SK-N-SH (cell line): Measurements from ENCODE around the gene TRIM7. TPM values are rescaled to one million over a fixed set of nuclear protein-coding genes. Genes with fewer than 3 reads are reported as not detected.

Experiments used
- CTCF ChIA-PET: fragments of 300-600, 350-600 bp; formaldehyde crosslinking; extraction: SDS; loops from one replicate; lab custom pipeline; 2021; lab: Yijun Ruan, JAX
- POLR2A ChIA-PET: fragments of 350-600 bp; sonication (Branson Sonifier 250); formaldehyde crosslinking; extraction: SDS; loops from one replicate; lab custom pipeline; 2020; ENCODE audit warnings: antibody characterized with exemption, inconsistent platforms; lab: Yijun Ruan, JAX
- DNase-seq: peaks from one replicate; pipeline ENCODE4 v3.0.0; 2012
- H2AFZ ChIP-seq: fragments of 200-600 bp; sonication (generic); 2 replicates; pipeline ENCODE4 v1.8.1; 2016; ENCODE audit warnings: antibody characterized with exemption, mild to moderate bottlenecking, low read depth
- H3F3A ChIP-seq: fragments of 200-600 bp; sonication (generic); replicated peaks from 2 replicates; pipeline ENCODE3; 2016; ENCODE audit warnings: antibody characterized with exemption, mild to moderate bottlenecking; ENCODE audit not compliant: insufficient read depth
- H3K27ac ChIP-seq, 2 experiments: fragments of 200-500 bp in 1 of 2; fragments of 200-600 bp in 1 of 2; sonication (Bioruptor generic) in 1 of 2; sonication (generic), shearing (Covaris generic) in 1 of 2; 2 replicates each; pipeline versions ENCODE4 v1.5.1 to v1.6.1; 2014 to 2016; ENCODE audit warnings: low read depth in 2 of 2, inconsistent platforms in 1 of 2, low read length in 1 of 2, mild to moderate bottlenecking in 1 of 2, mixed read lengths in 1 of 2
- H3K27me3 ChIP-seq: fragments of 200-600 bp; sonication (generic), shearing (Covaris generic); 2 replicates; pipeline ENCODE4 v1.6.1; 2016; ENCODE audit warnings: mixed run types; ENCODE audit not compliant: insufficient read depth
- H3K36me3 ChIP-seq, 2 experiments: fragments of 200-500 bp in 1 of 2; fragments of 200-600 bp in 1 of 2; sonication (Bioruptor generic) in 1 of 2; sonication (generic) in 1 of 2; replicated peaks in 1 of 2; 2 replicates each; pipeline versions ENCODE3 to v1.5.1; 2014 to 2016; ENCODE audit warnings: low read length in 1 of 2, mild to moderate bottlenecking in 1 of 2; ENCODE audit not compliant: insufficient read depth in 2 of 2, control insufficient read depth in 1 of 2
- H3K4me1 ChIP-seq, 2 experiments: fragments of 200-500 bp in 1 of 2; fragments of 200-600 bp in 1 of 2; sonication (Bioruptor generic) in 1 of 2; sonication (generic), shearing (Covaris generic) in 1 of 2; 2 replicates each; pipeline versions ENCODE4 v1.5.1 to v1.6.1; 2014 to 2016; ENCODE audit warnings: low read depth in 1 of 2, low read length in 1 of 2, mixed run types in 1 of 2; ENCODE audit not compliant: insufficient read depth in 2 of 2, control insufficient read depth in 1 of 2
- H3K4me2 ChIP-seq: fragments of 200-600 bp; sonication (generic), shearing (Covaris generic); 2 replicates; pipeline ENCODE4 v1.6.1; 2017; ENCODE audit warnings: mixed run types
- H3K4me3 ChIP-seq, 2 experiments: fragments of 200-500 bp in 1 of 2; fragments of 200-600 bp in 1 of 2; sonication (Bioruptor generic) in 1 of 2; sonication (generic), shearing (Covaris generic) in 1 of 2; 2 replicates each; pipeline versions ENCODE4 v1.5.1 to v1.8.1; 2014 to 2016; ENCODE audit warnings: low read depth in 2 of 2, inconsistent platforms in 1 of 2, low read length in 1 of 2, mild to moderate bottlenecking in 1 of 2, mixed read lengths in 1 of 2, moderate library complexity in 1 of 2
- H3K79me2 ChIP-seq: fragments of 200-600 bp; sonication (generic); 2 replicates; pipeline ENCODE4 v1.8.1; 2017; ENCODE audit warnings: mild to moderate bottlenecking; ENCODE audit not compliant: insufficient read depth
- H3K9ac ChIP-seq: fragments of 200-600 bp; sonication (generic); 2 replicates; pipeline ENCODE4 v1.6.1; 2017; ENCODE audit warnings: mixed run types
- H3K9me2 ChIP-seq: fragments of 200-600 bp; sonication (generic); 2 replicates; pipeline ENCODE4 v1.6.1; 2017; ENCODE audit warnings: mixed run types
- H3K9me3 ChIP-seq: fragments of 200-600 bp; sonication (generic); 2 replicates; pipeline ENCODE4 v1.6.1; 2017; ENCODE audit warnings: mixed run types, mild to moderate bottlenecking, moderate library complexity
- H4K20me1 ChIP-seq: fragments of 200-600 bp; sonication (generic); 2 replicates; pipeline ENCODE4 v1.6.1; 2017; ENCODE audit warnings: mild to moderate bottlenecking, mixed run types; ENCODE audit not compliant: insufficient read depth
- CHD2 ChIP-seq: fragments of 150-350 bp; IDR thresholded peaks from 2 replicates; pipeline ENCODE4 v1.6.1; 2018; ENCODE audit warnings: low read length; ENCODE audit not compliant: partially characterized antibody
- ELF1 ChIP-seq: IDR thresholded peaks from 2 replicates; pipeline ENCODE4 v1.4.0; 2012
- EP300 ChIP-seq, 2 experiments: IDR thresholded peaks; 2 replicates each; pipeline versions ENCODE4 v1.4.0 to v1.6.1; 2012; ENCODE audit warnings: borderline replicate concordance in 1 of 2, low read depth in 1 of 2, low read length in 1 of 2
- EZH2phosphoT487 ChIP-seq: fragments of 200-600 bp; sonication (generic); IDR thresholded peaks from 2 replicates; pipeline ENCODE4 v1.6.1; 2017; ENCODE audit warnings: low read depth, mixed run types, mild to moderate bottlenecking, antibody characterized with exemption, moderate library complexity, borderline replicate concordance
- FOXJ3 ChIP-seq: sonication (generic); formaldehyde crosslinking; IDR thresholded peaks from 2 replicates; pipeline ENCODE4 v1.5.1; 2020; ENCODE audit warnings: mild to moderate bottlenecking, missing genetic modification reagents
- FOXM1 ChIP-seq: IDR thresholded peaks from 2 replicates; pipeline ENCODE4 v1.4.0; 2012; ENCODE audit warnings: low read depth, mild to moderate bottlenecking
- GABPA ChIP-seq: IDR thresholded peaks from 2 replicates; pipeline ENCODE4 v1.4.0; 2012; ENCODE audit warnings: low read depth, mild to moderate bottlenecking
- MXI1 ChIP-seq: IDR thresholded peaks from 2 replicates; pipeline ENCODE4 v1.6.1; 2012; ENCODE audit warnings: mild to moderate bottlenecking, low read depth, low read length, improper control_type of control experiment
- NFIC ChIP-seq: IDR thresholded peaks from 2 replicates; pipeline ENCODE4 v1.4.0; 2012; ENCODE audit warnings: borderline replicate concordance
- NRF1 ChIP-seq: IDR thresholded peaks from 2 replicates; pipeline ENCODE4 v1.6.1; 2012; ENCODE audit warnings: low read depth, mild to moderate bottlenecking, low read length
- POLR2AphosphoS5 ChIP-seq: IDR thresholded peaks from 2 replicates; pipeline ENCODE4 v1.6.1; 2012; ENCODE audit warnings: low read depth, low read length
- RAD21 ChIP-seq: IDR thresholded peaks from 2 replicates; pipeline ENCODE4 v1.6.1; 2012; ENCODE audit warnings: mild to moderate bottlenecking, low read length
- RXRA ChIP-seq: IDR thresholded peaks from 2 replicates; pipeline ENCODE4 v1.4.0; 2012; ENCODE audit warnings: low read depth, mild to moderate bottlenecking, borderline replicate concordance
- TCF12 ChIP-seq: IDR thresholded peaks from 2 replicates; pipeline ENCODE4 v1.4.0; 2012
- YY1 ChIP-seq: IDR thresholded peaks from 2 replicates; pipeline ENCODE4 v1.4.0; 2012; ENCODE audit warnings: low read depth, mild to moderate bottlenecking
- WGBS: methylation state at CpG from one replicate; pipeline ENCODE4 v1.1.6; 2017; ENCODE audit warnings: low lambda C conversion rate; 5-methylcytosine and 5-hydroxymethylcytosine counted together
- polyA plus RNA-seq, 3 experiments: library from polyadenylated mRNA; depleted of rRNA; stranded (reverse); fragments of >200 nt; gene quantifications; 2 replicates each; pipeline ENCODE4 v1.2.3, GENCODE V29; 2012
- TF ChIP-seq, protein P1 (sequence below): IDR thresholded peaks from 2 replicates; pipeline ENCODE4 v1.4.0; 2012; ENCODE audit warnings: low read depth
- TF ChIP-seq, protein P2 (sequence below): fragments of 200-600 bp; sonication (generic); IDR thresholded peaks from 2 replicates; pipeline ENCODE4 v1.6.1; 2017; ENCODE audit warnings: antibody characterized with exemption, mild to moderate bottlenecking, moderate library complexity
- TF ChIP-seq, protein P3 (sequence below): IDR thresholded peaks from 2 replicates; pipeline ENCODE4 v1.4.0; 2012; ENCODE audit warnings: low read depth, borderline replicate concordance
- TF ChIP-seq, protein P4 (sequence below): IDR thresholded peaks from 2 replicates; pipeline ENCODE4; 2012
- TF ChIP-seq, protein P5 (sequence below): IDR thresholded peaks from 2 replicates; pipeline ENCODE4 v1.4.0; 2012; ENCODE audit warnings: low read depth, borderline replicate concordance

Gene TRIM7
- polyA plus RNA-seq, 1 of the 3 experiments (the other 2 are of a cell fraction), result 3.5 TPM

DNA sequence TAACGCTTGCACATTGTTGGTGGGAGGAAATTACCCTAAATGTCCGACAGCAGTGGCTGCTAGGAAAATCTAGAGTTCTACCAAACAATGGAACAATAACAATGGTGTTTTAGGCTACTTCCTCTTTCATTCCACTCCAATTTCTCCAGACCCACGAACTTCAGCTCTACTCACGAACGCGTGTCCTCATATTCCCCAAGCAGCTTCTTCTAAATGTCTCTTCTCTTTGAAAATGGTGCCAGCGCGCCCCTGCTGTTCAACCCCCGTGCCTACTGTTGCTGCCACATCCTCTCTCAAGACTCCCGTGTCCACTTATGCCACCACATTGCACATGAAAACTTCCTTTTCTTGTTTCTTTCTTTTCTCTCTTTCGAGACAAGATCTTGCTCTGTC is 32.0 kb downstream of the TRIM7 start:
- H3K9ac ChIP-seq, result no peak overlapping the region
- 7% methylated on average over 11 of the region's 11 CpGs for WGBS
- CTCF ChIA-PET, result interaction anchor here (0.9 to 3.3 kb wide), 13 partner anchors 9 to 388 kb away, joined by 3 to 25 read pairs (median 4); no protein-coding TSS in a partner anchor
- peak overlapping the region; percentile 73; the same call in 1 of the 2 replicates for H2AFZ ChIP-seq
- peak overlapping the region; percentile 39 to 44 for H3K4me3 ChIP-seq
- no peaks in the 10 kb centered on the region for H3K27me3 ChIP-seq
- no peaks in the 10 kb centered on the region for H4K20me1 ChIP-seq
- H3K36me3 ChIP-seq, result no peaks in the 10 kb centered on the region
- no peaks in the 10 kb centered on the region for H3K79me2 ChIP-seq
- peaks cover under 1% of the 10 kb centered on the region for H3F3A ChIP-seq
- POLR2A ChIA-PET, result interaction anchor here (1.0 to 1.8 kb wide), 3 partner anchors 11 to 51 kb away, joined by 3 to 4 read pairs (median 3); partner anchors contain the start of gene TRIM41
- no peak overlapping the region for H3K27ac ChIP-seq
- H3K4me1 ChIP-seq, result no peaks in the 10 kb centered on the region; a peak in 1 of 4 replicates
- no peaks in the 10 kb centered on the region for H3K9me2 ChIP-seq
- peak; percentile 53 for DNase-seq
- peak overlapping the region; percentile 44 for H3K4me2 ChIP-seq
- no peak for TF ChIP-seq RXRA
- TF ChIP-seq, protein P1, sequence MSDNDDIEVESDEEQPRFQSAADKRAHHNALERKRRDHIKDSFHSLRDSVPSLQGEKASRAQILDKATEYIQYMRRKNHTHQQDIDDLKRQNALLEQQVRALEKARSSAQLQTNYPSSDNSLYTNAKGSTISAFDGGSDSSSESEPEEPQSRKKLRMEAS, result peak; percentile 44; the same call in 1 of the 2 replicates
- TF ChIP-seq NFIC, result no peak
- no peak for TF ChIP-seq EZH2phosphoT487
- 0 out of 2 replicates have a peak, but pooled peaks have one; percentile 39 for TF ChIP-seq MXI1
- no peak for TF ChIP-seq YY1
- TF ChIP-seq, protein P2, sequence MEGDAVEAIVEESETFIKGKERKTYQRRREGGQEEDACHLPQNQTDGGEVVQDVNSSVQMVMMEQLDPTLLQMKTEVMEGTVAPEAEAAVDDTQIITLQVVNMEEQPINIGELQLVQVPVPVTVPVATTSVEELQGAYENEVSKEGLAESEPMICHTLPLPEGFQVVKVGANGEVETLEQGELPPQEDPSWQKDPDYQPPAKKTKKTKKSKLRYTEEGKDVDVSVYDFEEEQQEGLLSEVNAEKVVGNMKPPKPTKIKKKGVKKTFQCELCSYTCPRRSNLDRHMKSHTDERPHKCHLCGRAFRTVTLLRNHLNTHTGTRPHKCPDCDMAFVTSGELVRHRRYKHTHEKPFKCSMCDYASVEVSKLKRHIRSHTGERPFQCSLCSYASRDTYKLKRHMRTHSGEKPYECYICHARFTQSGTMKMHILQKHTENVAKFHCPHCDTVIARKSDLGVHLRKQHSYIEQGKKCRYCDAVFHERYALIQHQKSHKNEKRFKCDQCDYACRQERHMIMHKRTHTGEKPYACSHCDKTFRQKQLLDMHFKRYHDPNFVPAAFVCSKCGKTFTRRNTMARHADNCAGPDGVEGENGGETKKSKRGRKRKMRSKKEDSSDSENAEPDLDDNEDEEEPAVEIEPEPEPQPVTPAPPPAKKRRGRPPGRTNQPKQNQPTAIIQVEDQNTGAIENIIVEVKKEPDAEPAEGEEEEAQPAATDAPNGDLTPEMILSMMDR, result peak; percentile 51
- TF ChIP-seq EP300 (IDR thresholded peaks at IDR 0.05; ENCODE audit: borderline replicate concordance in 1 of 2, low read depth in 1 of 2, low read length in 1 of 2), result no peak
- TF ChIP-seq RAD21, result peak; percentile 40
- TF ChIP-seq, protein P3, sequence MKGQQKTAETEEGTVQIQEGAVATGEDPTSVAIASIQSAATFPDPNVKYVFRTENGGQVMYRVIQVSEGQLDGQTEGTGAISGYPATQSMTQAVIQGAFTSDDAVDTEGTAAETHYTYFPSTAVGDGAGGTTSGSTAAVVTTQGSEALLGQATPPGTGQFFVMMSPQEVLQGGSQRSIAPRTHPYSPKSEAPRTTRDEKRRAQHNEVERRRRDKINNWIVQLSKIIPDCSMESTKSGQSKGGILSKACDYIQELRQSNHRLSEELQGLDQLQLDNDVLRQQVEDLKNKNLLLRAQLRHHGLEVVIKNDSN, result no peak
- no peak for TF ChIP-seq ELF1
- no peak for TF ChIP-seq CHD2
- no peak for TF ChIP-seq TCF12
- no peak for TF ChIP-seq GABPA
- TF ChIP-seq, protein P4, sequence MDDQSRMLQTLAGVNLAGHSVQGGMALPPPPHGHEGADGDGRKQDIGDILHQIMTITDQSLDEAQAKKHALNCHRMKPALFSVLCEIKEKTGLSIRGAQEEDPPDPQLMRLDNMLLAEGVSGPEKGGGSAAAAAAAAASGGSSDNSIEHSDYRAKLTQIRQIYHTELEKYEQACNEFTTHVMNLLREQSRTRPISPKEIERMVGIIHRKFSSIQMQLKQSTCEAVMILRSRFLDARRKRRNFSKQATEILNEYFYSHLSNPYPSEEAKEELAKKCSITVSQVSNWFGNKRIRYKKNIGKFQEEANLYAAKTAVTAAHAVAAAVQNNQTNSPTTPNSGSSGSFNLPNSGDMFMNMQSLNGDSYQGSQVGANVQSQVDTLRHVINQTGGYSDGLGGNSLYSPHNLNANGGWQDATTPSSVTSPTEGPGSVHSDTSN, result no peak
- no peaks in the 10 kb centered on the region for H3K9me3 ChIP-seq

DNA sequence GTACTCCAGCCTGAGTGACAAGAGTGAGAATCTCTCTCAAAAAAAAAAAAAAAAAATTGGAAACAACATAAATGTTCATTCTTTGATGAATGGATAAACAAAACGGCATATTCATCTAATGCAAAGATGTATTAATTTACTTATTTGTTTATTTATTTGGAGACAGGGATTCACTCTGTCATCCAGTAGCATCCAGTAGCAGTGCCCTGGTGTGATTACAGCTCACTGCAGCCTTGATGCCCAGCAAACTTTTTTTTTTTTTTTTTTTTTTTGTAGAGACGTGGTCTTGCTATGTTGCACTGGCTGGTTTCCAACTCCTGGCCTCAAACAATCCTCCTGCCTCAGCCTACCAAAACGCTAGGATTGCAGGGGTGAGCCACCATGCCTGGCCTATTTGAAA is 33.2 kb downstream of the TRIM7 start:
- Histone ChIP-seq H3K9me3 (no peaks in the 10 kb centered on the region), H3K36me3 (no peaks in the 10 kb centered on the region), H3K79me2 (no peaks in the 10 kb centered on the region), H3K4me3 (no peak overlapping the region), H3K27me3 (no peaks in the 10 kb centered on the region), H4K20me1 (no peaks in the 10 kb centered on the region), H3K27ac (no peak overlapping the region), H3K4me2 (no peak overlapping the region), H3K4me1 (no peaks in the 10 kb centered on the region; a peak in 1 of 4 replicates), H3K9me2 (no peaks in the 10 kb centered on the region), H3K9ac (no peak overlapping the region), H2AFZ (no peak overlapping the region), H3F3A (peaks cover 11% of the 10 kb centered on the region)
- WGBS, result 48% methylated on average over 3 of the region's 3 CpGs
- CTCF ChIA-PET, result interaction anchor here (0.8 to 3.3 kb wide), 5 partner anchors 12 to 387 kb away, joined by 3 to 25 read pairs (median 5); no protein-coding TSS in a partner anchor
- POLR2A ChIA-PET, result no interaction called here
- no peak for DNase-seq
- no peak for TF ChIP-seq FOXM1
- TF ChIP-seq FOXJ3 (CRISPR knock-in tag), result no peak
- TF ChIP-seq MXI1, result no peak
- TF ChIP-seq, protein P2, result no peak
- no peak for TF ChIP-seq POLR2AphosphoS5
- TF ChIP-seq, protein P5, sequence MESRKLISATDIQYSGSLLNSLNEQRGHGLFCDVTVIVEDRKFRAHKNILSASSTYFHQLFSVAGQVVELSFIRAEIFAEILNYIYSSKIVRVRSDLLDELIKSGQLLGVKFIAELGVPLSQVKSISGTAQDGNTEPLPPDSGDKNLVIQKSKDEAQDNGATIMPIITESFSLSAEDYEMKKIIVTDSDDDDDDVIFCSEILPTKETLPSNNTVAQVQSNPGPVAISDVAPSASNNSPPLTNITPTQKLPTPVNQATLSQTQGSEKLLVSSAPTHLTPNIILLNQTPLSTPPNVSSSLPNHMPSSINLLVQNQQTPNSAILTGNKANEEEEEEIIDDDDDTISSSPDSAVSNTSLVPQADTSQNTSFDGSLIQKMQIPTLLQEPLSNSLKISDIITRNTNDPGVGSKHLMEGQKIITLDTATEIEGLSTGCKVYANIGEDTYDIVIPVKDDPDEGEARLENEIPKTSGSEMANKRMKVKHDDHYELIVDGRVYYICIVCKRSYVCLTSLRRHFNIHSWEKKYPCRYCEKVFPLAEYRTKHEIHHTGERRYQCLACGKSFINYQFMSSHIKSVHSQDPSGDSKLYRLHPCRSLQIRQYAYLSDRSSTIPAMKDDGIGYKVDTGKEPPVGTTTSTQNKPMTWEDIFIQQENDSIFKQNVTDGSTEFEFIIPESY, result no peak
- no peak for TF ChIP-seq NRF1
